ENCODE results near the gene RABL6. TPM values are rescaled to one million over a fixed set of nuclear protein-coding genes. Genes with fewer than 3 reads are reported as not detected.
A peak's percentile ranks its signal among the peaks of the same experiment; 100 is the strongest.
"Not testable (repeated sequence)": the region's sequence is repeated elsewhere in the genome, so short reads cannot be mapped to it uniquely, and the experiment has no call there.

The RABL6 gene
- total RNA-seq, 1 experiment from 2014 or later = 64.7 TPM

- DNase-seq (ENCODE audit: low read depth) = peak; percentile 33
Observed at GRCh38 chr9:136857581-136858412, 50.0 kb downstream of the RABL6 start.

- no peak for DNase-seq (ENCODE audit: low read depth)
Observed at GRCh38 chr9:136858452-136858843, 50.7 kb downstream of the RABL6 start.

GRCh38 chr9:136858844-136859757, 51.4 kb downstream of the RABL6 start:
- DNase-seq (ENCODE audit: low read depth) = peak; percentile 75

- DNase-seq (ENCODE audit: low read depth) = no peak
Observed at GRCh38 chr9:136860529-136860928, 52.8 kb downstream of the RABL6 start.

- no peak for DNase-seq (ENCODE audit: low read depth)
Observed at GRCh38 chr9:136860933-136861873, 53.5 kb downstream of the RABL6 start.

- DNase-seq (ENCODE audit: low read depth) = no peak
Observed at GRCh38 chr9:136861874-136862457, 54.2 kb downstream of the RABL6 start.

- no peak for DNase-seq (ENCODE audit: low read depth)
Observed at GRCh38 chr9:136862849-136863622, 55.3 kb downstream of the RABL6 start.

GRCh38 chr9:136863623-136864273, 56.0 kb downstream of the RABL6 start:
- DNase-seq (ENCODE audit: low read depth) = no peak

- DNase-seq (ENCODE audit: low read depth) = no peak
Observed at GRCh38 chr9:136865041-136865767, 57.5 kb downstream of the RABL6 start.

GRCh38 chr9:136865768-136866103, 58.0 kb downstream of the RABL6 start:
- DNase-seq (ENCODE audit: low read depth) = peak; percentile 21

- DNase-seq (ENCODE audit: low read depth) = not testable (repeated sequence)
Observed at GRCh38 chr9:136866898-136867421, 59.2 kb downstream of the RABL6 start.

- no peak for DNase-seq (ENCODE audit: low read depth)
Observed at GRCh38 chr9:136867480-136867879, 59.7 kb downstream of the RABL6 start.

GRCh38 chr9:136867917-136868316, 60.2 kb downstream of the RABL6 start:
- DNase-seq (ENCODE audit: low read depth) = no peak

- DNase-seq (ENCODE audit: low read depth) = no peak
Observed at GRCh38 chr9:136868644-136869043, 60.9 kb downstream of the RABL6 start.

- DNase-seq (ENCODE audit: low read depth) = not testable (repeated sequence)
Observed at GRCh38 chr9:136869611-136870010, 61.9 kb downstream of the RABL6 start.

GRCh38 chr9:136875155-136875554, 67.4 kb downstream of the RABL6 start:
- no peak for DNase-seq (ENCODE audit: low read depth)

GRCh38 chr9:136876476-136876875, 68.7 kb downstream of the RABL6 start:
- DNase-seq (ENCODE audit: low read depth) = no peak

GRCh38 chr9:136880651-136881050, 72.9 kb downstream of the RABL6 start:
- DNase-seq (ENCODE audit: low read depth) = no peak

GRCh38 chr9:136881691-136882108, 74.0 kb downstream of the RABL6 start:
- DNase-seq (ENCODE audit: low read depth) = peak; percentile 63

Data from Daoy (cell line).